ENCODE data around the gene DIS3. TPM values are rescaled to one million over a fixed set of nuclear protein-coding genes. Genes with fewer than 3 reads are reported as not detected.
A peak's percentile ranks its signal among the peaks of the same experiment; 100 is the strongest.

Gene DIS3
- total RNA-seq (2014; rRNA removed) (25.5 and 29.0 TPM in 2 replicates), Bru-seq, nascent RNA (percentile 90 among the genes with signal in this experiment), BruChase-seq, experiment 1, labeled RNA remaining after a 6-hour chase (percentile 90 among the genes with signal in this experiment), BruChase-seq, experiment 2, labeled RNA remaining after a 2-hour chase (percentile 92 among the genes with signal in this experiment)
- long read RNA-seq, full-length matches to known transcripts = 42 of 64 reads
- long read RNA-seq, partial matches to known transcripts = 12 of 64 reads
- long read RNA-seq, other reads (novel, unspliced or antisense) = 10 of 64 reads

GRCh38 chr13:72781451-72782439 lies at the start of gene DIS3, which contains the start of gene PIBF1:
Gene DIS3 (minus strand): TSS chr13:72781900. CDS start chr13:72781832, 68 bp downstream.
Gene PIBF1 (plus strand): TSS chr13:72782133. CDS start chr13:72783470, 1,337 bp downstream.
- Histone ChIP-seq H3F3A (ENCODE audit: low read length, unreplicated experiment) (no peaks in the 10 kb centered on the region), H3K9me3 (ENCODE audit: low read length) (no peaks in the 10 kb centered on the region), H3K4me1 (ENCODE audit: insufficient read depth, low read length) (peaks cover 8% of the 10 kb centered on the region), H3K27ac (ENCODE audit: low read length) (peak within 1 kb of the TSS; percentile 36), H2AFZ (ENCODE audit: low read length) (peak within 1 kb of the TSS; percentile 87), H3K4me3 (ENCODE audit: low read length) (peak within 1 kb of the TSS; percentile 91), H3K27me3 (ENCODE audit: low read length) (no peaks in the 10 kb centered on the region), H4K20me1 (ENCODE audit: low read length) (peaks cover 10% of the 10 kb centered on the region), H3K4me2 (ENCODE audit: low read length) (peak within 1 kb of the TSS; percentile 97), H3K36me3 (ENCODE audit: low read depth, low read length) (peaks cover 12% of the 10 kb centered on the region; the same call in 1 of the 2 replicates), H3K9ac (ENCODE audit: low read length) (peak within 1 kb of the TSS; percentile 95), H3K79me2 (ENCODE audit: low read length) (peaks cover 73% of the 10 kb centered on the region), H3K9me2 (replicated peaks; ENCODE audit: low read length) (no peaks in the 10 kb centered on the region)
- ChIA-PET CTCF (no interaction called here), POLR2A (ENCODE audit: unreplicated experiment) (no interaction called here)
- BruUV-seq (replicated peaks) = no TSS peak
- intact Hi-C loops (cut with micrococcal nuclease) = loop anchor here (2.0 kb wide), 1 partner anchor 53 kb away; no protein-coding TSS in a partner anchor
- DNase-seq (peak; percentile 95), ATAC-seq (peak; percentile 95)
- TF ChIP-seq EZH2phosphoT487 (IDR thresholded peaks at IDR 0.05; ENCODE audit: borderline replicate concordance, low read length) (no peak), EZH2 (IDR thresholded peaks at IDR 0.05; ENCODE audit: low read length, unreplicated experiment) (no peak), CTCF (conservative IDR thresholded peaks at IDR 0.05; ENCODE audit: low read depth, low read length) (no peak)

- H3K9me3 ChIP-seq (ENCODE audit: low read length) = no peaks in the 10 kb centered on the region
- H3K4me1 ChIP-seq (ENCODE audit: insufficient read depth, low read length) = no peaks in the 10 kb centered on the region
- no TSS peak for BruUV-seq (replicated peaks)
- H3K9me2 ChIP-seq (replicated peaks; ENCODE audit: low read length) = no peaks in the 10 kb centered on the region
- CTCF ChIA-PET = no interaction called here
- H3K36me3 ChIP-seq (ENCODE audit: low read depth, low read length) = no peaks in the 10 kb centered on the region
- H3F3A ChIP-seq (ENCODE audit: low read length, unreplicated experiment) = no peaks in the 10 kb centered on the region
- no peaks in the 10 kb centered on the region for H3K79me2 ChIP-seq (ENCODE audit: low read length)
- intact Hi-C loops (cut with micrococcal nuclease) = no loop called here
- no peak for DNase-seq
- H3K4me3 ChIP-seq (ENCODE audit: low read length) = no peak overlapping the region
- H2AFZ ChIP-seq (ENCODE audit: low read length) = no peak overlapping the region
- no peaks in the 10 kb centered on the region for H3K27me3 ChIP-seq (ENCODE audit: low read length)
- no peak overlapping the region for H3K9ac ChIP-seq (ENCODE audit: low read length)
- no peak overlapping the region for H3K4me2 ChIP-seq (ENCODE audit: low read length)
- no peak overlapping the region for H3K27ac ChIP-seq (ENCODE audit: low read length)
- H4K20me1 ChIP-seq (ENCODE audit: low read length) = no peaks in the 10 kb centered on the region
- POLR2A ChIA-PET (ENCODE audit: unreplicated experiment) = no interaction called here
- ATAC-seq = no peak
- TF ChIP-seq CTCF (conservative IDR thresholded peaks at IDR 0.05; ENCODE audit: low read depth, low read length) = no peak
- no peak for TF ChIP-seq EZH2phosphoT487 (IDR thresholded peaks at IDR 0.05; ENCODE audit: borderline replicate concordance, low read length)
- TF ChIP-seq EZH2 (IDR thresholded peaks at IDR 0.05; ENCODE audit: low read length, unreplicated experiment) = no peak
Measured at GRCh38 chr13:72823724-72824123, 42.0 kb upstream of the DIS3 start.
